HG02571 (cell line): ENCODE measurements around the gene PIP4K2C.
"Not testable (repeated sequence)": the region's sequence is repeated elsewhere in the genome, so short reads cannot be mapped to it uniquely, and the experiment has no call there.

Experiments used
- ATAC-seq: cut with Tn5 transposase; IDR thresholded peaks from one replicate; pipeline ENCODE4 v1.9.1; 2021; ENCODE audit warnings: mild to moderate bottlenecking, moderate library complexity; ENCODE audit not compliant: unreplicated experiment

Gene PIP4K2C

GRCh38 chr12:57632958-57633840, 42.2 kb downstream of the PIP4K2C start, which contains the start of gene B4GALNT1:
Gene B4GALNT1, minus strand, starts transcription at chr12:57633201. Its CDS starts 1,069 bp downstream, at chr12:57632132.
- peak; percentile 75 for ATAC-seq

GRCh38 chr12:57636731-57637130, 45.7 kb downstream of the PIP4K2C start:
- not testable (repeated sequence) for ATAC-seq

GRCh38 chr12:57637364-57637763, 46.4 kb downstream of the PIP4K2C start:
- no peak for ATAC-seq

- no peak for ATAC-seq
These were observed 47.1 kb downstream of the PIP4K2C start for GRCh38 chr12:57638096-57638495.

GRCh38 chr12:57640175-57641042, 49.4 kb downstream of the PIP4K2C start:
- ATAC-seq, result no peak

- ATAC-seq, result no peak
These were observed 50.9 kb downstream of the PIP4K2C start for GRCh38 chr12:57641699-57642442.

- ATAC-seq, result not testable (repeated sequence)
These were observed 55.1 kb downstream of the PIP4K2C start for GRCh38 chr12:57645990-57646658.

GRCh38 chr12:57646659-57647049, 55.7 kb downstream of the PIP4K2C start:
- not testable (repeated sequence) for ATAC-seq
